HCT116 (cell line): ENCODE data around the gene ZDHHC14. TPM values are rescaled to one million over a fixed set of nuclear protein-coding genes. Genes with fewer than 3 reads are reported as not detected.

Experiments
- ATAC-seq: fragments of 200-7000 bp; cut with Tn5 transposase; 2 replicates; pipeline ENCODE4 v1.9.1; 2020; ENCODE audit warnings: mild to moderate bottlenecking, moderate library complexity
- BruUV-seq: library from RNA; stranded (reverse); fragments of 400-500 nt; replicated peaks from 2 replicates; lab custom pipeline; 2021; lab: Mats Ljungman, UMichigan
- CTCF ChIA-PET: fragments of 300-600 bp; sonication (Branson Sonifier 250); formaldehyde crosslinking; loops from one replicate; lab custom pipeline; 2021; ENCODE audit warnings: antibody characterized with exemption; lab: Charles Lee
- POLR2A ChIA-PET: fragments of 300-600, 350-600 bp; sonication (Branson Sonifier 250); formaldehyde crosslinking; loops from one replicate; lab custom pipeline; 2021; ENCODE audit warnings: antibody characterized with exemption; lab: Charles Lee
- RAD21 ChIA-PET, 2 experiments: fragments of 300-600 bp; sonication (Branson Sonifier 250); formaldehyde crosslinking; loops; one replicate each; lab custom pipeline; 2023; ENCODE audit warnings: low total read pairs in 2 of 2; ENCODE audit not compliant: uncharacterized antibody in 2 of 2, unreplicated experiment in 2 of 2, low non-redundant PET in 1 of 2; lab: Charles Lee
- DNase-seq: peaks from one replicate; pipeline ENCODE4 v3.0.0-alpha.2; 2010; ENCODE audit warnings: low read depth, low spot score
- H2AFZ ChIP-seq: fragments of 200-600 bp; shearing (Covaris generic), sonication (generic); 2 replicates; pipeline ENCODE4 v1.6.1; 2017; ENCODE audit warnings: low read depth, mixed run types, mixed read lengths, antibody characterized with exemption, low read length; ENCODE audit not compliant: poor library complexity, severe bottlenecking
- H3K27ac ChIP-seq: 2 replicates; pipeline ENCODE4 v1.5.1; 2012; ENCODE audit warnings: low read depth, low read length
- H3K27me3 ChIP-seq: fragments of 200-600 bp; sonication (generic); 2 replicates; pipeline ENCODE4 v1.6.1; 2016; ENCODE audit warnings: mixed run types, low read length, mixed read lengths; ENCODE audit not compliant: insufficient read depth
- H3K36me3 ChIP-seq, 2 experiments: fragments of 200-500 bp in 1 of 2; fragments of 200-600 bp in 1 of 2; sonication (Bioruptor generic) in 1 of 2; sonication (generic) in 1 of 2; 2 replicates each; pipeline versions ENCODE4 v1.5.1 to v1.6.1; 2014 to 2016; ENCODE audit warnings: low read length in 2 of 2, inconsistent platforms in 1 of 2, mixed read lengths in 1 of 2, mixed run types in 1 of 2; ENCODE audit not compliant: insufficient read depth in 2 of 2, control insufficient read depth in 1 of 2
- H3K4me1 ChIP-seq, 2 experiments: fragments of 200-600 bp in 1 of 2; sonication (generic) in 1 of 2; 2 replicates each; pipeline versions ENCODE4 v1.5.1 to v1.6.1; 2012 to 2017; ENCODE audit warnings: low read length in 2 of 2, inconsistent platforms in 1 of 2, mild to moderate bottlenecking in 1 of 2, mixed read lengths in 1 of 2, mixed run types in 1 of 2, moderate library complexity in 1 of 2; ENCODE audit not compliant: insufficient read depth in 2 of 2, control insufficient read depth in 1 of 2
- H3K4me2 ChIP-seq: fragments of 200-600 bp; sonication (generic); 2 replicates; pipeline ENCODE4 v1.6.1; 2017; ENCODE audit warnings: mixed run types, low read length, mixed read lengths
- H3K4me3 ChIP-seq, 2 experiments: fragments of 200-600 bp in 1 of 2; sonication (generic) in 1 of 2; replicated peaks in 1 of 2; 2 replicates each; pipeline ENCODE4 v1.5.1; 2011 to 2016; ENCODE audit warnings: low read length in 2 of 2, control low read depth in 1 of 2, low read depth in 1 of 2, mild to moderate bottlenecking in 1 of 2, mixed read lengths in 1 of 2, mixed run types in 1 of 2
- H3K79me2 ChIP-seq: fragments of 200-600 bp; sonication (generic); 2 replicates; pipeline ENCODE4 v1.6.1; 2017; ENCODE audit warnings: mild to moderate bottlenecking, mixed run types, low read length, moderate library complexity, mixed read lengths; ENCODE audit not compliant: insufficient read depth
- H3K9ac ChIP-seq: fragments of 200-600 bp; sonication (generic); 2 replicates; pipeline ENCODE4 v1.6.1; 2016; ENCODE audit warnings: low read length, mixed read lengths
- H3K9me2 ChIP-seq: fragments of 200-600 bp; sonication (generic), shearing (Covaris generic); 2 replicates; pipeline ENCODE4 v1.6.1; 2017; ENCODE audit warnings: mixed run types, mild to moderate bottlenecking, moderate library complexity; ENCODE audit not compliant: insufficient read depth
- H3K9me3 ChIP-seq, 2 experiments: fragments of 200-500 bp in 1 of 2; fragments of 200-600 bp in 1 of 2; sonication (Bioruptor generic) in 1 of 2; sonication (generic) in 1 of 2; 2 replicates each; pipeline ENCODE4 v1.6.1; 2014 to 2017; ENCODE audit warnings: low read length in 2 of 2, mixed read lengths in 2 of 2, inconsistent platforms in 1 of 2, low read depth in 1 of 2, mild to moderate bottlenecking in 1 of 2, mixed run types in 1 of 2, moderate library complexity in 1 of 2; ENCODE audit not compliant: control insufficient read depth in 1 of 2, insufficient read depth in 1 of 2
- H4K20me1 ChIP-seq: fragments of 200-600 bp; sonication (generic), shearing (Covaris generic); 2 replicates; pipeline ENCODE4 v1.6.1; 2017; ENCODE audit warnings: mixed run types, mild to moderate bottlenecking, moderate library complexity; ENCODE audit not compliant: insufficient read depth
- CEBPB ChIP-seq: IDR thresholded peaks from 2 replicates; pipeline ENCODE4 v1.6.1; 2012; ENCODE audit warnings: low read depth
- EZH2 ChIP-seq: fragments of 200-600 bp; sonication (generic); IDR thresholded peaks from 2 replicates; pipeline ENCODE4 v1.6.1; 2017; ENCODE audit warnings: antibody characterized with exemption, mixed run types
- EZH2phosphoT487 ChIP-seq: fragments of 200-600 bp; IDR thresholded peaks from 2 replicates; pipeline ENCODE4 v1.6.1; 2018; ENCODE audit warnings: antibody characterized with exemption, borderline replicate concordance
- JUND ChIP-seq: IDR thresholded peaks from 2 replicates; pipeline ENCODE4 v1.6.1; 2012
- TCF7L2 ChIP-seq: IDR thresholded peaks from 2 replicates; pipeline ENCODE4 v1.7.0; 2011; ENCODE audit warnings: borderline replicate concordance, inconsistent platforms; ENCODE audit not compliant: insufficient read depth, insufficient read length; ENCODE audit errors: extremely low read depth
- YY1 ChIP-seq: IDR thresholded peaks from 2 replicates; pipeline ENCODE4 v1.6.1; 2011; ENCODE audit warnings: low read length, low read depth, moderate library complexity, mild to moderate bottlenecking; ENCODE audit not compliant: insufficient replicate concordance; ENCODE audit errors: extremely low read depth
- intact Hi-C: fragments of 100-400 bp; cut with micrococcal nuclease; formaldehyde crosslinking; loops from 2 replicates; pipeline ENCODE4 v1.10.0; 2022
- total RNA-seq: library from RNA; stranded (reverse); gene quantifications from one replicate; pipeline ENCODE4 v1.2.1, GENCODE V29; 2021; ENCODE audit not compliant: unreplicated experiment
- TF ChIP-seq, protein P1 (sequence below): IDR thresholded peaks from 2 replicates; pipeline ENCODE4 v1.6.1; 2012
- TF ChIP-seq, protein P2 (sequence below): IDR thresholded peaks from 2 replicates; pipeline ENCODE4 v1.6.1; 2011; ENCODE audit warnings: mild to moderate bottlenecking, low read length, moderate library complexity; ENCODE audit not compliant: insufficient replicate concordance; ENCODE audit errors: extremely low read depth

The ZDHHC14 gene
- total RNA-seq, 1 experiment from 2014 or later = 5.3 TPM

DNA sequence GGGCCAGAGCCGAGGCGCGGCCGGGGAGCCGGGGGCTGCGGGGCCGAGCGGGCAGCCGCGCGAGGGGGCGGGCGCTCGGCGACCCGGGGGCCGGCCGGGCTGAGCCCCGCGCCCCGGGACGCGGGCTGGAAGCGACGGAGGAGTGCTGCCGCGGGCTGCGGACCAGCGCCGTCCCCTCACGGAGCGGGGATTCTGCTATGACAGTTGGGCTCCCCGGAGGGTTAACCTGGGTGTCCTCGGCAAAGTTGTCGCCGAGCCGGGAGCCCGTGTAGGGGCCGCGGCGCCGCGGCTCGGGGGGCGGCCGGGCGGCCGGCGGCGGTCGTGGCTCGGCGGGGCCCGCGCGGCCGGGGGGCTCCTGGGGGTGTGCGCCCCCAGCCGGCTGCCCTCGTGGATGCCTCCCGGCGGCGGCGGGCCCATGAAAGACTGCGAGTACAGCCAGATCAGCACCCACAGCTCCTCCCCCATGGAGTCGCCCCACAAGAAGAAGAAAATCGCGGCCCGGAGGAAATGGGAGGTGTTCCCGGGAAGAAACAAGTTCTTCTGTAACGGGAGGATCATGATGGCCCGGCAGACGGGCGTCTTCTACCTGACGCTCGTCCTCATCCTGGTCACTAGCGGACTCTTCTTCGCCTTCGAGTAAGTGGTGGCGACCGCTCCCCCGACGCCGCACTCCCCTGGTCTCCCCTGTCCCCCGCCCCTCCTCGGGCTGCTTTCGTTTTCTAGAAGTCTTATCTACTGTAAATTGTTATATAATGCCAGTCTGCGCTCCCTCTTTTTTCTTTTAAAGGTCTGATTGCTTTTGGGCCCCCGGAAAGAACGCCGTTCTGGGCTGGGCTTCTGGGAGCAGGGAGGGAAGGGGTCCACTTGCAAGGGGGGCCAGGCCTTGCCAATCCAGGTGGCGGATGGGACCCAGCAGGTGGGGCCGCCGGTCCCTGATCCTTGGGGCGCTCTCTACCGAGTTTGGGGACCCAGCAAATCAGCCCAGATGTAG lies 936 bp downstream of the ZDHHC14 start:
- RAD21 ChIA-PET = no interaction called here
- no TSS peak for BruUV-seq
- CTCF ChIA-PET = no interaction called here
- TF ChIP-seq, protein P1, sequence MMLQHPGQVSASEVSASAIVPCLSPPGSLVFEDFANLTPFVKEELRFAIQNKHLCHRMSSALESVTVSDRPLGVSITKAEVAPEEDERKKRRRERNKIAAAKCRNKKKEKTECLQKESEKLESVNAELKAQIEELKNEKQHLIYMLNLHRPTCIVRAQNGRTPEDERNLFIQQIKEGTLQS = no peak
- TF ChIP-seq TCF7L2 = peak; percentile 34
- TF ChIP-seq, all 23 proteins: peak for 1
- Histone ChIP-seq H3K27me3 (no peaks in the 10 kb centered on the region), H3K9me3 (no peaks in the 10 kb centered on the region), H3K79me2 (peaks cover 19% of the 10 kb centered on the region; the same call in 1 of the 2 replicates), H3K4me3 (peak overlapping the region; percentile 75 to 86), H2AFZ (no peak overlapping the region), H3K4me1 (peaks cover 6 to 21% of the 10 kb centered on the region in 2 experiments; a peak in 3 of 4 replicates), H3K9me2 (no peaks in the 10 kb centered on the region), H3K27ac (peak overlapping the region; percentile 84), H3K36me3 (no peaks in the 10 kb centered on the region), H3K4me2 (peak overlapping the region; percentile 94), H3K9ac (peak overlapping the region; percentile 76), H4K20me1 (no peaks in the 10 kb centered on the region)
- intact Hi-C loops = loop anchor here (5.0 kb wide), 1 partner anchor 230 kb away; no protein-coding TSS in a partner anchor
- ATAC-seq (peak; percentile 26), DNase-seq (no peak)
- POLR2A ChIA-PET = no interaction called here

DNA sequence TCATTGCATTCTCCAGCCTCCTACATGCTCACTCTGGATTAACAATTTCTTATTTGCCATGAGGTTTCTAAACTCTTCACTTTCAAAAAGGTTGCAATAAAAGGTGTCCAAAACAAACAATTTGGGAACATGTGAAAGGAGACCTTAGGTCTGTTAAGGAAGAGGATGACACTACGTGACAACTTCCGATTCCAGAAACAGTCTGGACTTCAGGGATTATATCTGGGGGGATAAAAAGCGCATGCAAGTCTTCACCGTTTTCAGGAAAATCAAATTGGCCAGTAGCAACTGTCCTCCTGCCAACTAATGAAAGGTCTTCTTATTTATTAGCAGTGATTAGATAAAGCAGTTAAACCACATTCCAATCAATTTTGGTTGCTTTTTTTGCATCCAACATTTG lies 1.8 kb downstream of the ZDHHC14 start:
- ChIA-PET CTCF (no interaction called here), POLR2A (no interaction called here), RAD21 (no interaction called here)
- Histone ChIP-seq H3K79me2 (peaks cover 19% of the 10 kb centered on the region; the same call in 1 of the 2 replicates), H4K20me1 (no peaks in the 10 kb centered on the region), H3K4me2 (peak overlapping the region; percentile 94; the same call in 1 of the 2 replicates), H3K27me3 (no peaks in the 10 kb centered on the region), H3K36me3 (no peaks in the 10 kb centered on the region), H3K4me1 (peaks cover 6 to 21% of the 10 kb centered on the region in 2 experiments; a peak in 3 of 4 replicates), H2AFZ (no peak overlapping the region), H3K9me2 (no peaks in the 10 kb centered on the region), H3K9me3 (no peaks in the 10 kb centered on the region), H3K27ac (no peak overlapping the region), H3K9ac (no peak overlapping the region), H3K4me3 (no peak overlapping the region; a peak in 2 of 4 replicates)
- ATAC-seq (no peak), DNase-seq (no peak)
- intact Hi-C loops = loop anchor here (5.0 kb wide), 1 partner anchor 229 kb away; no protein-coding TSS in a partner anchor
- BruUV-seq = TSS peak; percentile 51
- TF ChIP-seq JUND = no peak
- TF ChIP-seq, protein P2, sequence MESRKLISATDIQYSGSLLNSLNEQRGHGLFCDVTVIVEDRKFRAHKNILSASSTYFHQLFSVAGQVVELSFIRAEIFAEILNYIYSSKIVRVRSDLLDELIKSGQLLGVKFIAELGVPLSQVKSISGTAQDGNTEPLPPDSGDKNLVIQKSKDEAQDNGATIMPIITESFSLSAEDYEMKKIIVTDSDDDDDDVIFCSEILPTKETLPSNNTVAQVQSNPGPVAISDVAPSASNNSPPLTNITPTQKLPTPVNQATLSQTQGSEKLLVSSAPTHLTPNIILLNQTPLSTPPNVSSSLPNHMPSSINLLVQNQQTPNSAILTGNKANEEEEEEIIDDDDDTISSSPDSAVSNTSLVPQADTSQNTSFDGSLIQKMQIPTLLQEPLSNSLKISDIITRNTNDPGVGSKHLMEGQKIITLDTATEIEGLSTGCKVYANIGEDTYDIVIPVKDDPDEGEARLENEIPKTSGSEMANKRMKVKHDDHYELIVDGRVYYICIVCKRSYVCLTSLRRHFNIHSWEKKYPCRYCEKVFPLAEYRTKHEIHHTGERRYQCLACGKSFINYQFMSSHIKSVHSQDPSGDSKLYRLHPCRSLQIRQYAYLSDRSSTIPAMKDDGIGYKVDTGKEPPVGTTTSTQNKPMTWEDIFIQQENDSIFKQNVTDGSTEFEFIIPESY = no peak
- no peak for TF ChIP-seq EZH2
- TF ChIP-seq CEBPB = no peak
- TF ChIP-seq EZH2phosphoT487 = no peak
- TF ChIP-seq, protein P1 = no peak
- TF ChIP-seq YY1 = no peak
